ENCODE measurements around the gene USF3. TPM values are rescaled to one million over a fixed set of nuclear protein-coding genes. Genes with fewer than 3 reads are reported as not detected.
A peak's percentile ranks its signal among the peaks of the same experiment; 100 is the strongest.

The USF3 gene
- total and polyA plus RNA-seq, 2 of the 13 experiments (the other 11 are each of a cell fraction or from before 2014, with no cell fraction given), result 6.3 to 15.2 TPM

DNA sequence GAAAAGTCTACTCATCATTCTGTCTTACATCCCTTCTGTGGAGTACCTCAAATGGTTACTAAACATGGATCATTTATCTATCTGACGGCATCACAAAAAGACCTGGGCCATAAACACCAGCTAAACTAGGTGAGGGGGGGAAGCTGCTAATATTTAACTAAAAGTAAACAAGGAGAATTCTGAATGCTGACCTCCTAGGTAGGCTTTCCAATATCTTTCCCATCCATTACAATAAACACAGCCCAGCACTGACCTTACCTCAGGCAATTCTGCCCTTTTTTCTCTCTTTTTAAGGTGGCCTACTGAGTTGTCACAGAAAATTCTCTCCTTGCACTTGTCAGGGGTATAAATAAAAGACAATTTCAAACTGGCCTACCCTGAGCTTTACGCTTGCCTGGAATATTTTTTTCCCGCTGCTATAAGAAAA lies 33.1 kb downstream of the USF3 start (continued):
- 0 out of 2 replicates have a peak, but pooled peaks have one; percentile 11 for TF ChIP-seq ZSCAN9 (CRISPR knock-in tag; IDR thresholded peaks at IDR 0.05; ENCODE audit: borderline replicate concordance)
- no peak for TF ChIP-seq MLX (CRISPR knock-in tag; IDR thresholded peaks at IDR 0.05)
- no peak for TF ChIP-seq IRF2 (CRISPR knock-in tag; IDR thresholded peaks at IDR 0.05)
- TF ChIP-seq, protein P1, sequence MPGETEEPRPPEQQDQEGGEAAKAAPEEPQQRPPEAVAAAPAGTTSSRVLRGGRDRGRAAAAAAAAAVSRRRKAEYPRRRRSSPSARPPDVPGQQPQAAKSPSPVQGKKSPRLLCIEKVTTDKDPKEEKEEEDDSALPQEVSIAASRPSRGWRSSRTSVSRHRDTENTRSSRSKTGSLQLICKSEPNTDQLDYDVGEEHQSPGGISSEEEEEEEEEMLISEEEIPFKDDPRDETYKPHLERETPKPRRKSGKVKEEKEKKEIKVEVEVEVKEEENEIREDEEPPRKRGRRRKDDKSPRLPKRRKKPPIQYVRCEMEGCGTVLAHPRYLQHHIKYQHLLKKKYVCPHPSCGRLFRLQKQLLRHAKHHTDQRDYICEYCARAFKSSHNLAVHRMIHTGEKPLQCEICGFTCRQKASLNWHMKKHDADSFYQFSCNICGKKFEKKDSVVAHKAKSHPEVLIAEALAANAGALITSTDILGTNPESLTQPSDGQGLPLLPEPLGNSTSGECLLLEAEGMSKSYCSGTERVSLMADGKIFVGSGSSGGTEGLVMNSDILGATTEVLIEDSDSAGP (CRISPR knock-in tag; IDR thresholded peaks at IDR 0.05; ENCODE audit: borderline replicate concordance), result no peak
- TF ChIP-seq MED1 (CRISPR knock-in tag; IDR thresholded peaks at IDR 0.05), result peak; percentile 6; the same call in 1 of the 2 replicates
- TF ChIP-seq ZNF547 (CRISPR knock-in tag; IDR thresholded peaks at IDR 0.05), result no peak
- TF ChIP-seq PPARG (CRISPR knock-in tag; conservative IDR thresholded peaks at IDR 0.05), result peak; percentile 86
- no peak for TF ChIP-seq MLXIP (CRISPR knock-in tag; IDR thresholded peaks at IDR 0.05; ENCODE audit: borderline replicate concordance)
- no peak for TF ChIP-seq SETDB1 (CRISPR knock-in tag; IDR thresholded peaks at IDR 0.05; ENCODE audit: borderline replicate concordance)
- TF ChIP-seq, protein P2, sequence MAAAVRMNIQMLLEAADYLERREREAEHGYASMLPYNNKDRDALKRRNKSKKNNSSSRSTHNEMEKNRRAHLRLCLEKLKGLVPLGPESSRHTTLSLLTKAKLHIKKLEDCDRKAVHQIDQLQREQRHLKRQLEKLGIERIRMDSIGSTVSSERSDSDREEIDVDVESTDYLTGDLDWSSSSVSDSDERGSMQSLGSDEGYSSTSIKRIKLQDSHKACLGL (CRISPR knock-in tag; IDR thresholded peaks at IDR 0.05), result no peak
- TF ChIP-seq ARID3A (IDR thresholded peaks at IDR 0.05; ENCODE audit: low read depth, low read length), result peak; percentile 88
- peak; percentile 32; the same call in 1 of the 2 replicates for TF ChIP-seq KAT8 (CRISPR knock-in tag; IDR thresholded peaks at IDR 0.05)
- no peak for TF ChIP-seq CC2D1A (CRISPR knock-in tag; IDR thresholded peaks at IDR 0.05)
- TF ChIP-seq ZSCAN22 (CRISPR knock-in tag; IDR thresholded peaks at IDR 0.05), result no peak
- TF ChIP-seq, protein P3, sequence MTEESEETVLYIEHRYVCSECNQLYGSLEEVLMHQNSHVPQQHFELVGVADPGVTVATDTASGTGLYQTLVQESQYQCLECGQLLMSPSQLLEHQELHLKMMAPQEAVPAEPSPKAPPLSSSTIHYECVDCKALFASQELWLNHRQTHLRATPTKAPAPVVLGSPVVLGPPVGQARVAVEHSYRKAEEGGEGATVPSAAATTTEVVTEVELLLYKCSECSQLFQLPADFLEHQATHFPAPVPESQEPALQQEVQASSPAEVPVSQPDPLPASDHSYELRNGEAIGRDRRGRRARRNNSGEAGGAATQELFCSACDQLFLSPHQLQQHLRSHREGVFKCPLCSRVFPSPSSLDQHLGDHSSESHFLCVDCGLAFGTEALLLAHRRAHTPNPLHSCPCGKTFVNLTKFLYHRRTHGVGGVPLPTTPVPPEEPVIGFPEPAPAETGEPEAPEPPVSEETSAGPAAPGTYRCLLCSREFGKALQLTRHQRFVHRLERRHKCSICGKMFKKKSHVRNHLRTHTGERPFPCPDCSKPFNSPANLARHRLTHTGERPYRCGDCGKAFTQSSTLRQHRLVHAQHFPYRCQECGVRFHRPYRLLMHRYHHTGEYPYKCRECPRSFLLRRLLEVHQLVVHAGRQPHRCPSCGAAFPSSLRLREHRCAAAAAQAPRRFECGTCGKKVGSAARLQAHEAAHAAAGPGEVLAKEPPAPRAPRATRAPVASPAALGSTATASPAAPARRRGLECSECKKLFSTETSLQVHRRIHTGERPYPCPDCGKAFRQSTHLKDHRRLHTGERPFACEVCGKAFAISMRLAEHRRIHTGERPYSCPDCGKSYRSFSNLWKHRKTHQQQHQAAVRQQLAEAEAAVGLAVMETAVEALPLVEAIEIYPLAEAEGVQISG (CRISPR knock-in tag; IDR thresholded peaks at IDR 0.05), result no peak
- no peak; the same call in 1 of the 2 replicates for TF ChIP-seq ZFP82 (CRISPR knock-in tag; IDR thresholded peaks at IDR 0.05; ENCODE audit: borderline replicate concordance)
- TF ChIP-seq ZNF577 (CRISPR knock-in tag; IDR thresholded peaks at IDR 0.05; ENCODE audit: borderline replicate concordance, low read depth), result no peak
- no peak for TF ChIP-seq NPAS2 (CRISPR knock-in tag; IDR thresholded peaks at IDR 0.05; ENCODE audit: borderline replicate concordance)
